DND-41 (cell line): ENCODE measurements around the gene CSHL1.
A peak's percentile ranks its signal among the peaks of the same experiment; 100 is the strongest.

Source experiments
- CTCF ChIP-seq: IDR thresholded peaks from 2 replicates; pipeline ENCODE4 v1.5.1; 2012; ENCODE audit warnings: borderline replicate concordance, low read length, moderate library complexity, mild to moderate bottlenecking; ENCODE audit not compliant: poor library complexity, severe bottlenecking; ENCODE audit errors: extremely low read depth
- EZH2 ChIP-seq: IDR thresholded peaks from 3 replicates; pipeline ENCODE4 v1.6.1; 2012; ENCODE audit warnings: borderline replicate concordance, low read depth, mild to moderate bottlenecking, moderate library complexity, low read length, inconsistent platforms; ENCODE audit not compliant: severe bottlenecking

GRCh38 chr17:63943745-63944144 lies 32.7 kb upstream of the CSHL1 start:
- TF ChIP-seq CTCF (peak; percentile 23), EZH2 (no peak)
